Heart left ventricle (tissue), 16 donors: ENCODE data around the gene BTN3A1. TPM values are rescaled to one million over a fixed set of nuclear protein-coding genes. Genes with fewer than 3 reads are reported as not detected.
"Not testable (repeated sequence)": the region's sequence is repeated elsewhere in the genome, so short reads cannot be mapped to it uniquely, and the experiment has no call there.

ENCODE experiments used
- ATAC-seq, 4 donors: fragments of 200-7000 bp; cut with Tn5 transposase; one replicate each; pipeline ENCODE4 v1.9.1; 2020 to 2022; ENCODE audit warnings: moderate library complexity in 4 of 4, mild to moderate bottlenecking in 3 of 4, moderate number of reproducible peaks in 1 of 4
- DNase-seq, 5 donors: peaks; one replicate each; pipeline ENCODE4 v3.0.0-alpha.2; 2020
- H3K27ac ChIP-seq, 12 donors: fragments of 200-600 bp; sonication (generic) in 4 of 12; one replicate each; pipeline versions ENCODE4 v1.5.0 to v1.8.0; 2016 to 2022; ENCODE audit warnings: mild to moderate bottlenecking in 2 of 12
- H3K27me3 ChIP-seq, 9 donors: fragments of 200-600 bp; sonication (generic) in 2 of 9; one replicate each; pipeline versions ENCODE4 v1.5.1 to v1.8.0; 2016 to 2022; ENCODE audit warnings: mild to moderate bottlenecking in 3 of 9
- H3K36me3 ChIP-seq, 9 donors: fragments of 200-600 bp; sonication (generic) in 2 of 9; one replicate each; pipeline versions ENCODE4 v1.5.0 to v1.8.0; 2018 to 2022; ENCODE audit warnings: mild to moderate bottlenecking in 2 of 9
- H3K4me1 ChIP-seq, 12 donors: fragments of 200-600 bp; sonication (generic) in 4 of 12; one replicate each; pipeline versions ENCODE4 v1.5.0 to v1.8.0; 2016 to 2022; ENCODE audit warnings: mild to moderate bottlenecking in 3 of 12
- H3K4me3 ChIP-seq, 12 donors: fragments of 200-600 bp; sonication (generic) in 4 of 12; one replicate each; pipeline versions ENCODE4 v1.5.0 to v1.8.0; 2017 to 2022; ENCODE audit warnings: mild to moderate bottlenecking in 9 of 12, moderate library complexity in 4 of 12
- H3K9me3 ChIP-seq, 12 donors: fragments of 200-600 bp; sonication (generic) in 4 of 12; one replicate each; pipeline versions ENCODE4 v1.5.0 to v1.8.0; 2016 to 2022; ENCODE audit warnings: mild to moderate bottlenecking in 1 of 12
- POLR2A ChIP-seq, 2 donors: fragments of 450-650 bp; IDR thresholded peaks; one replicate each; pipeline ENCODE4 v1.6.1; 2017; ENCODE audit warnings: antibody characterized with exemption in 2 of 2, mild to moderate bottlenecking in 2 of 2, moderate library complexity in 2 of 2
- WGBS, 4 donors: extraction: QIAGEN DNeasy Blood & Tissue Kit in 2 of 4; methylation state at CpG; one replicate each; pipeline versions ENCODE4 v1.1.5 to v1.1.7; 2013 to 2018; 5-methylcytosine and 5-hydroxymethylcytosine counted together
- intact Hi-C, 10 donors: fragments of 100-400 bp; cut with DNase I; formaldehyde crosslinking; loops; one replicate each; pipeline versions ENCODE4 v1.11.1 to v1.14.2; 2022
- polyA plus RNA-seq, 2 donors: library from polyadenylated mRNA; stranded (reverse); fragments of 200-250 nt; gene quantifications; one replicate each; pipeline ENCODE4 v1.2.3, GENCODE V29; 2013
- total RNA-seq, 9 donors: library from RNA; depleted of rRNA in 2 of 9; stranded (reverse); fragments of >200 nt in 2 of 9; fragmentation: NEBNext Ultra II Directional in 3 of 9; extraction: Animal tissue kit (Norgen Biotek cat#: 25700) in 3 of 9; gene quantifications; one replicate each; pipeline versions ENCODE4 v1.1.0 to v1.2.4, GENCODE V29; 2016 to 2023
- TF ChIP-seq, protein P1 (sequence below), 12 donors: fragments of 200-600 bp; sonication (generic) in 4 of 12; IDR thresholded peaks; one replicate each; pipeline versions ENCODE4 v1.5.0 to v1.8.0; 2018 to 2022; ENCODE audit warnings: antibody characterized with exemption in 12 of 12, mild to moderate bottlenecking in 5 of 12
- donor health status: ischemic (EF 13 %, LVEDD 7.1; RV severe dilation, severe dysfunction).
- donor health status: healthy with polysubstance abuse.
- donor health status: DM: no; HTN: yes; CAD: no.
- donor health status: DM: no; HTN: no; CAD: no.
- donor health status: ischemic (EF 25% LVEDD 6.9; RV normal size, moderate dysfunction).
- donor health status: ischemic (EF 25% LVEDD 5.7; RV mildly dilated, moderate dysfunction).
- donor health status: healthy.
- donor health status: DM: yes; HTN: yes; CAD: no.
- donor health status: ischemic (EF 35%, LVEDD 5.7; RV mildly dilated, moderate dysfunction).
- donor health status: nonischemic (EF 11% LVEDD 7.7; RV severe dilation, severe dysfunction).
- donor health status: DM: yes; HTN: yes; CAD: no.
- donor health status: PGD.
- donor health status: ischemic (EF 29% LVEDD 5.4; RV normal size, mild dysfunction).
- donor health status: nonischemic (EF 23%, LVEDD 6.1; RV moderate dilation, normal function).

The BTN3A1 gene
- total and polyA plus RNA-seq, 11 donors, result 3.1 to 47.6 (median 5.8) TPM

DNA sequence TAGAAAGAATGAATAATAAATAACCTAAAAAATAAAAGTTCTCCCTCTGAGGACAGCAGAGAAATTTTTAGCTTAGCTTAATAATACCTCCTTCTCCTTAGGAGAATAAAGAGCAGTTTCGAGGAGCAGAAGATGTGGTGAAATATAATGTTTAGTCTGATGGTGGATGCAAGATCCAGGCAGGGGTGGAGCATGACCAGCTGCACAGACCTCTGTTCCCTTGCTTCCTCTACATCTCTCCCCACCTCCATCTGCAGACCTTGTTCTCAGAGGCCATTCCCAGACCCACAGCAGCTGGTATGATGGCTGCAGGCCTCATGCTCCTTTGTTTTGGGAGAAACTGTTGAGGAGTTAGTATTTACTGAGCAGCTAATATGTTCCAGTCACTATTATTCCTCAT, 35.6 kb upstream of the BTN3A1 start:
- ATAC-seq, result no peak
- peak overlapping the region in 7 of 12 donors; percentile 42 to 84 (median 74) for H3K4me3 ChIP-seq
- no peaks in the 10 kb centered on the region for H3K27me3 ChIP-seq
- H3K36me3 ChIP-seq, result peaks cover 0 to 26% (median 6%) of the 10 kb centered on the region in 9 donors
- no peaks in the 10 kb centered on the region for H3K9me3 ChIP-seq
- WGBS, 4 donors, result 58 to 83% (median 73%) methylated on average over 1 of the region's 1 CpG
- no peak for DNase-seq
- H3K4me1 ChIP-seq, result peaks cover 0 to 41% (median 15%) of the 10 kb centered on the region in 12 donors
- peak overlapping the region in 1 of 12 donors; percentile 96 for H3K27ac ChIP-seq
- intact Hi-C loops, result loop anchor here in 2 of 10 donors (5.0 kb wide), 2 partner anchors 86 to 156 kb away; no protein-coding TSS in a partner anchor
- no peak for TF ChIP-seq POLR2A (IDR thresholded peaks at IDR 0.05)
- TF ChIP-seq, protein P1, sequence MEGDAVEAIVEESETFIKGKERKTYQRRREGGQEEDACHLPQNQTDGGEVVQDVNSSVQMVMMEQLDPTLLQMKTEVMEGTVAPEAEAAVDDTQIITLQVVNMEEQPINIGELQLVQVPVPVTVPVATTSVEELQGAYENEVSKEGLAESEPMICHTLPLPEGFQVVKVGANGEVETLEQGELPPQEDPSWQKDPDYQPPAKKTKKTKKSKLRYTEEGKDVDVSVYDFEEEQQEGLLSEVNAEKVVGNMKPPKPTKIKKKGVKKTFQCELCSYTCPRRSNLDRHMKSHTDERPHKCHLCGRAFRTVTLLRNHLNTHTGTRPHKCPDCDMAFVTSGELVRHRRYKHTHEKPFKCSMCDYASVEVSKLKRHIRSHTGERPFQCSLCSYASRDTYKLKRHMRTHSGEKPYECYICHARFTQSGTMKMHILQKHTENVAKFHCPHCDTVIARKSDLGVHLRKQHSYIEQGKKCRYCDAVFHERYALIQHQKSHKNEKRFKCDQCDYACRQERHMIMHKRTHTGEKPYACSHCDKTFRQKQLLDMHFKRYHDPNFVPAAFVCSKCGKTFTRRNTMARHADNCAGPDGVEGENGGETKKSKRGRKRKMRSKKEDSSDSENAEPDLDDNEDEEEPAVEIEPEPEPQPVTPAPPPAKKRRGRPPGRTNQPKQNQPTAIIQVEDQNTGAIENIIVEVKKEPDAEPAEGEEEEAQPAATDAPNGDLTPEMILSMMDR (IDR thresholded peaks at IDR 0.05), result no peak

DNA sequence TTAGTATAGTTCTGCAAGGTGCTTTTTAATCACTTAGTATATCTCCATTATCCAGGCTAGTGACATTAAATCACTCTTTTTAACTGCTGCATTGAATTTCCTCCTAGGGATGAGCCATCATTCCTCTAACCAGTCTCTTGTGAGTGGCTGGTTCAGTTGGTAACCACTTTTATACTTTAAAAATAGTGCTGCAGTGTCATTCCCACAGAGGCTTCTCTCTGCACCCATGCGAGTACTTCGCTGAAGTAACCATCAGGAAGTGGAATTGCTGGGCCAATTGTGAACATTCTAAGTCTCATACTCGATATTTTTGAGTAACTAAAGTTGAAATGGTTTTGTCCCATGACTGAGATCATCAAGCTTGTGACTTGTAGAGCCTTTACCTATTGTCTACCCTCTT, 35.0 kb upstream of the BTN3A1 start:
- no peak for DNase-seq
- H3K4me3 ChIP-seq, result peak overlapping the region in 3 of 12 donors; percentile 60 to 75 (median 74)

DNA sequence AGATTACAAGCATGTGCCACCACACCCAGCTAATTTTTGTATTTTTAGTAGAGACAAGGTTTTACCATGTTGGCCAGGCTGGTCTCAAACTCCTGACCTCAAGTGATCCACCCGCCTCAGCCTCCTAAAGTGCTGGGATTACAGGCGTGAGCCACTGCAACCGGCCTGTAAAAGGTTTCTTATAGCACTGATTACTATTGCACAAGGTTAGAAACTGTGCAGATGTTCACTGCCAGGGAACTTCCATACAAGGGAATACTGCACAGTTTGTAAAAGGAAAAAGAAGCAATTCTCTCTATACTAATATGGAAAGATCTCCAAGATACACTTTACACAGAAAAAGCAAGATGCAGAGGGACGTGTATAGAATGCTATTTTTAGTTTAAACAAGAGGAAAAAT, 30.3 kb upstream of the BTN3A1 start:
- peaks cover 0 to 19% (median 1%) of the 10 kb centered on the region in 12 donors for H3K4me1 ChIP-seq
- WGBS, 4 donors, result 79 to 87% (median 85%) methylated on average over 4 of the region's 4 CpGs
- peaks cover 0 to 76% (median 28%) of the 10 kb centered on the region in 9 donors for H3K36me3 ChIP-seq
- H3K27ac ChIP-seq, ATAC-seq, intact Hi-C loops, H3K27me3 ChIP-seq, H3K9me3 ChIP-seq, DNase-seq, H3K4me3 ChIP-seq: not testable (repeated sequence)

More for the DNA sequence above, 35.0 kb upstream of the BTN3A1 start:
- intact Hi-C loops, result loop anchor here in 2 of 10 donors (5.0 kb wide), 2 partner anchors 85 to 155 kb away; no protein-coding TSS in a partner anchor
- Histone ChIP-seq H3K27me3 (no peaks in the 10 kb centered on the region), H3K36me3 (peaks cover 0 to 32% (median 9%) of the 10 kb centered on the region in 9 donors), H3K27ac (peak overlapping the region in 1 of 12 donors; percentile 96), H3K4me1 (peaks cover 0 to 41% (median 15%) of the 10 kb centered on the region in 12 donors), H3K9me3 (no peaks in the 10 kb centered on the region)
- WGBS, 4 donors, result 81 to 87% (median 82%) methylated on average over 3 of the region's 3 CpGs
- no peak for ATAC-seq
- TF ChIP-seq, protein P1 (IDR thresholded peaks at IDR 0.05), result no peak
- no peak for TF ChIP-seq POLR2A (IDR thresholded peaks at IDR 0.05)

DNA sequence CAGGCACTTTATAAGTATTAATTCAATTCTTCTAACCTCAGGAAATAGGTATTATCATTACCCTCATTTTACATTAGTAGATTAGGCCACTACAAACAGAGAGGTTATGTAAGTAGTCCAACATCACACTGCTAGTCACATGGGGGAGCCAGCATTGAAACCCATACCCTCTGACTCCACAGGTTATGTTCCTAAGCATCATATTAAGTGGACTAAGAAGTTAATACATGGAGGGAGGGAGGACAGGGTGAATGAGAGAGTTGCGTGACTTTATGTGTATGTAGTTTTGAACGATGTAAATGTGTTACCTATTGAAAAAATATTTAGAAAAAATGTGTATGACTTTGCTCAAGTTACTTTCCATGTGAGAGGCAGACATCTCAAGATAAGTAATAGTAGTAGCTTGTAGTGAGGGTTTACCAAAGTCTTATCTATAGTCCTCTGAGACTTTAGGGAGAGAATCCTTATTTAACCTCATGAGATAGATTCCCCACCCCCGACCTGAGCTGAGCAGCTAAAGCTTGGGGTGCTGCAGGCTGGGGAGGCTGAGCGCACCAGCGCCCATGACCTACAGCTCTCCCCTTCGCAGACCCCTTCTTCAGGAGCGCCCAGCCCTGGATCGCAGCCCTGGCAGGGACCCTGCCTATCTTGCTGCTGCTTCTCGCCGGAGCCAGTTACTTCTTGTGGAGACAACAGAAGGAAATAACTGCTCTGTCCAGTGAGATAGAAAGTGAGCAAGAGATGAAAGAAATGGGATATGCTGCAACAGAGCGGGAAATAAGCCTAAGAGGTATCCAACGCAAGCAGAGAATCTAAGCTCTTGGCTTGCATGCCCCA, 29.5 kb upstream of the BTN3A1 start:
- TF ChIP-seq, protein P1 (IDR thresholded peaks at IDR 0.05), result no peak
- no peak for TF ChIP-seq POLR2A (IDR thresholded peaks at IDR 0.05)
- DNase-seq (no peak), ATAC-seq (no peak)
- H3K27me3 ChIP-seq, result no peaks in the 10 kb centered on the region
- H3K9me3 ChIP-seq, result no peaks in the 10 kb centered on the region
- no peak overlapping the region for H3K27ac ChIP-seq
- no peak overlapping the region for H3K4me3 ChIP-seq
- H3K36me3 ChIP-seq, result peaks cover 0 to 76% (median 28%) of the 10 kb centered on the region in 9 donors
- intact Hi-C loops, result no loop called here
- H3K4me1 ChIP-seq, result peaks cover 0 to 12% (median 0%) of the 10 kb centered on the region in 12 donors
- WGBS, 4 donors, result 89 to 91% (median 90%) methylated on average over 12 of the region's 12 CpGs
